Activated T-cell treated with anti-CD3 and anti-CD28 coated beads, Interleukin-2, amount 50 U/mL, for 72 hours (primary cell): Measurements from ENCODE around the gene TMEM114. TPM values are rescaled to one million over a fixed set of nuclear protein-coding genes. Genes with fewer than 3 reads are reported as not detected.

Source experiments
- ATAC-seq, 2 donors: fragments of 150-1000 bp; cut with Tn5 transposase; replicated peaks in 1 of 2; 2 replicates each; pipeline ENCODE4 v1.10.0; 2021; ENCODE audit warnings: moderate library complexity in 2 of 2, mild to moderate bottlenecking in 1 of 2
- DNase-seq, 2 donors: peaks; one replicate each; pipeline ENCODE4 v3.0.0; 2021 to 2022; ENCODE audit warnings: mixed read lengths in 1 of 2
- H3K27ac Mint-ChIP-seq: one replicate; pipeline ENCODE4 v1.8.0; 2022; ENCODE audit warnings: mild to moderate bottlenecking, moderate library complexity, mixed read lengths
- H3K27me3 Mint-ChIP-seq: one replicate; pipeline ENCODE4 v1.8.0; 2022; ENCODE audit warnings: low read depth, mixed read lengths
- H3K36me3 Mint-ChIP-seq, 2 donors: one replicate each; pipeline ENCODE4 v1.8.0; 2022; ENCODE audit warnings: mixed read lengths in 2 of 2, mild to moderate bottlenecking in 1 of 2; ENCODE audit not compliant: insufficient read depth in 2 of 2
- H3K4me1 Mint-ChIP-seq: one replicate; pipeline ENCODE4 v1.8.0; 2022; ENCODE audit warnings: low read depth, mixed read lengths
- H3K4me3 Mint-ChIP-seq, 2 donors: one replicate each; pipeline ENCODE4 v1.8.0; 2022; ENCODE audit warnings: mild to moderate bottlenecking in 2 of 2, mixed read lengths in 2 of 2, moderate library complexity in 2 of 2
- H3K9me3 Mint-ChIP-seq, 2 donors: one replicate each; pipeline ENCODE4 v1.8.0; 2022; ENCODE audit warnings: mixed read lengths in 2 of 2
- total RNA-seq, 2 donors: library from RNA; stranded (reverse); gene quantifications; one replicate each; pipeline ENCODE4 v1.2.3, GENCODE V29; 2022

Gene TMEM114
- total RNA-seq: not detected

GRCh38 chr16:8589900-8590688 lies at the start of gene TMEM114:
TMEM114 (minus strand) TSS chr16:8590511; CDS start chr16:8589838, 673 bp downstream.
- H3K27ac Mint-ChIP-seq: no peak within 1 kb of the TSS
- peaks cover 0 to 1% of the 10 kb centered on the region in 2 donors for H3K9me3 Mint-ChIP-seq
- H3K4me3 Mint-ChIP-seq: peak within 1 kb of the TSS in 1 of 2 donors; percentile 43
- H3K36me3 Mint-ChIP-seq: peaks cover 1 to 3% of the 10 kb centered on the region in 2 donors
- DNase-seq (no peak), ATAC-seq (no peak)
- no peaks in the 10 kb centered on the region for H3K4me1 Mint-ChIP-seq
- peaks cover 40% of the 10 kb centered on the region for H3K27me3 Mint-ChIP-seq

- no peak for ATAC-seq
- Mint-ChIP-seq H3K4me3 (no peak overlapping the region), H3K27ac (no peak overlapping the region), H3K9me3 (no peaks in the 10 kb centered on the region), H3K36me3 (peaks cover 11 to 33% of the 10 kb centered on the region in 2 donors), H3K4me1 (peaks cover 4% of the 10 kb centered on the region), H3K27me3 (no peaks in the 10 kb centered on the region)
- no peak for DNase-seq
Observed at GRCh38 chr16:8639694-8640093, 49.4 kb upstream of the TMEM114 start.

GRCh38 chr16:8634991-8635736 lies 44.9 kb upstream of the TMEM114 start:
- Mint-ChIP-seq H3K4me3 (no peak overlapping the region), H3K36me3 (peaks cover 2 to 9% of the 10 kb centered on the region in 2 donors), H3K27ac (no peak overlapping the region), H3K9me3 (no peaks in the 10 kb centered on the region), H3K27me3 (no peaks in the 10 kb centered on the region), H3K4me1 (no peaks in the 10 kb centered on the region)
- no peak for DNase-seq
- no peak for ATAC-seq

GRCh38 chr16:8632675-8633182 lies 42.4 kb upstream of the TMEM114 start:
- Mint-ChIP-seq H3K9me3 (no peaks in the 10 kb centered on the region), H3K4me1 (peaks cover 10% of the 10 kb centered on the region), H3K27ac (no peak overlapping the region), H3K27me3 (no peaks in the 10 kb centered on the region), H3K36me3 (peaks cover 7 to 17% of the 10 kb centered on the region in 2 donors), H3K4me3 (no peak overlapping the region)
- no peak for DNase-seq
- no peak for ATAC-seq

GRCh38 chr16:8631818-8632465 lies 41.6 kb upstream of the TMEM114 start:
- ATAC-seq (no peak), DNase-seq (no peak)
- Mint-ChIP-seq H3K4me3 (no peak overlapping the region), H3K27ac (peak overlapping the region; percentile 23), H3K9me3 (no peaks in the 10 kb centered on the region), H3K36me3 (peaks cover 9 to 20% of the 10 kb centered on the region in 2 donors), H3K27me3 (no peaks in the 10 kb centered on the region), H3K4me1 (peaks cover 10% of the 10 kb centered on the region)

- H3K27ac Mint-ChIP-seq: no peak overlapping the region
- peaks cover 8 to 20% of the 10 kb centered on the region in 2 donors for H3K36me3 Mint-ChIP-seq
Observed at GRCh38 chr16:8631373-8631772, 41.1 kb upstream of the TMEM114 start.

GRCh38 chr16:8630255-8630953 lies 40.1 kb upstream of the TMEM114 start:
- Mint-ChIP-seq H3K36me3 (peaks cover 8 to 20% of the 10 kb centered on the region in 2 donors), H3K27me3 (no peaks in the 10 kb centered on the region), H3K27ac (no peak overlapping the region), H3K9me3 (no peaks in the 10 kb centered on the region), H3K4me3 (no peak overlapping the region), H3K4me1 (peaks cover 10% of the 10 kb centered on the region)
- DNase-seq: no peak
- ATAC-seq: no peak

More at GRCh38 chr16:8631373-8631772, 41.1 kb upstream of the TMEM114 start:
- no peaks in the 10 kb centered on the region for H3K9me3 Mint-ChIP-seq
- peaks cover 10% of the 10 kb centered on the region for H3K4me1 Mint-ChIP-seq
- ATAC-seq (no peak), DNase-seq (no peak)
- H3K27me3 Mint-ChIP-seq: no peaks in the 10 kb centered on the region
- no peak overlapping the region for H3K4me3 Mint-ChIP-seq

- Mint-ChIP-seq H3K27me3 (no peaks in the 10 kb centered on the region), H3K27ac (no peak overlapping the region), H3K36me3 (peaks cover 8 to 21% of the 10 kb centered on the region in 2 donors), H3K9me3 (no peaks in the 10 kb centered on the region), H3K4me1 (peaks cover 16% of the 10 kb centered on the region), H3K4me3 (no peak overlapping the region)
- no peak for DNase-seq
- ATAC-seq: no peak
Observed at GRCh38 chr16:8628981-8629725, 38.8 kb upstream of the TMEM114 start.

- Mint-ChIP-seq H3K36me3 (peaks cover 8 to 21% of the 10 kb centered on the region in 2 donors), H3K27ac (no peak overlapping the region), H3K9me3 (no peaks in the 10 kb centered on the region), H3K27me3 (no peaks in the 10 kb centered on the region), H3K4me1 (peaks cover 30% of the 10 kb centered on the region), H3K4me3 (no peak overlapping the region)
- DNase-seq (no peak), ATAC-seq (no peak)
Observed at GRCh38 chr16:8627456-8627855, 37.1 kb upstream of the TMEM114 start.

GRCh38 chr16:8626946-8627345 lies 36.6 kb upstream of the TMEM114 start:
- no peak overlapping the region for H3K4me3 Mint-ChIP-seq
- no peak for DNase-seq
- H3K4me1 Mint-ChIP-seq: peaks cover 35% of the 10 kb centered on the region
- peaks cover 8 to 21% of the 10 kb centered on the region in 2 donors for H3K36me3 Mint-ChIP-seq
- no peak for ATAC-seq
- no peaks in the 10 kb centered on the region for H3K9me3 Mint-ChIP-seq
- no peak overlapping the region for H3K27ac Mint-ChIP-seq
- H3K27me3 Mint-ChIP-seq: no peaks in the 10 kb centered on the region

- Mint-ChIP-seq H3K9me3 (no peaks in the 10 kb centered on the region), H3K36me3 (peaks cover 8 to 21% of the 10 kb centered on the region in 2 donors), H3K27me3 (no peaks in the 10 kb centered on the region), H3K4me1 (peaks cover 44% of the 10 kb centered on the region), H3K4me3 (no peak overlapping the region), H3K27ac (no peak overlapping the region)
- ATAC-seq (no peak), DNase-seq (no peak)
Observed at GRCh38 chr16:8625491-8626087, 35.3 kb upstream of the TMEM114 start.

GRCh38 chr16:8623634-8624033 lies 33.3 kb upstream of the TMEM114 start:
- Mint-ChIP-seq H3K27me3 (no peaks in the 10 kb centered on the region), H3K4me3 (peak overlapping the region in 1 of 2 donors; percentile 20), H3K9me3 (no peaks in the 10 kb centered on the region), H3K4me1 (peaks cover 46% of the 10 kb centered on the region), H3K36me3 (peaks cover 3 to 11% of the 10 kb centered on the region in 2 donors), H3K27ac (no peak overlapping the region)
- ATAC-seq (no peak), DNase-seq (no peak)
